Measurements from ENCODE around the gene STX19.

DNA sequence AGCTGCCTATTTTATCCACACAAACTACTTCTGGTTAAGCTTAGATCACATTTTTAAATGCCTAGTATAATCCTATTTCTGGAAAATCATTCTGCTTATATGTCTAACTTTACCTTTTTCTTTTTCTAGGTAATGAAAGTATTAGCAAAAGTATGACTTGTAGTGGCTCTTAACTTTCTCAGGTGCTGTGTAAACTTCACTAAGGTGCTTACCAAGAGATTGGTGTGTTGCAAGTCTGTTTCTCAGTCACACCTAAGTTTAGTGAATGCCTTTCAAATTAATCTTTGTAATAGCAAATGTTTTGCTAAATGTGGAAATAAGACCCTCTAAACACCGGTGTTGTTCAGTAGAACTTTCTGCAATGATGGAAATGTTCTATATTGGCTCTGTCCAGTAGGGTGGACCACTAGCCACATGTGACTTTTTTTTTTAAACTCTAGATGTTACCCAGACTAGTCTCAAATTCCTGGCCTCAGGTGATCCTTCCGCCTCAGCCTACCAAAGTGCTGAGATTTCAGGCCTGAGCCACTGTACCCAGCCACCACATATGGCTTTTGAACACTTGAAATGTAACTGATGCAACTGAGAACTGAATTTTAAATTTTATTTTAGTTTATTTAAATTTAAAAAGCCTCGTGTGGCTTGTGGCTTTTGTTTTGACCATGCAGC, 26.4 kb downstream of the STX19 start:
- TF ChIP-seq, protein P1, sequence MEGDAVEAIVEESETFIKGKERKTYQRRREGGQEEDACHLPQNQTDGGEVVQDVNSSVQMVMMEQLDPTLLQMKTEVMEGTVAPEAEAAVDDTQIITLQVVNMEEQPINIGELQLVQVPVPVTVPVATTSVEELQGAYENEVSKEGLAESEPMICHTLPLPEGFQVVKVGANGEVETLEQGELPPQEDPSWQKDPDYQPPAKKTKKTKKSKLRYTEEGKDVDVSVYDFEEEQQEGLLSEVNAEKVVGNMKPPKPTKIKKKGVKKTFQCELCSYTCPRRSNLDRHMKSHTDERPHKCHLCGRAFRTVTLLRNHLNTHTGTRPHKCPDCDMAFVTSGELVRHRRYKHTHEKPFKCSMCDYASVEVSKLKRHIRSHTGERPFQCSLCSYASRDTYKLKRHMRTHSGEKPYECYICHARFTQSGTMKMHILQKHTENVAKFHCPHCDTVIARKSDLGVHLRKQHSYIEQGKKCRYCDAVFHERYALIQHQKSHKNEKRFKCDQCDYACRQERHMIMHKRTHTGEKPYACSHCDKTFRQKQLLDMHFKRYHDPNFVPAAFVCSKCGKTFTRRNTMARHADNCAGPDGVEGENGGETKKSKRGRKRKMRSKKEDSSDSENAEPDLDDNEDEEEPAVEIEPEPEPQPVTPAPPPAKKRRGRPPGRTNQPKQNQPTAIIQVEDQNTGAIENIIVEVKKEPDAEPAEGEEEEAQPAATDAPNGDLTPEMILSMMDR (IDR thresholded peaks at IDR 0.05 in 8 of 11, conservative IDR thresholded peaks at IDR 0.05 in 3 of 11) = no peak
- no peak for TF ChIP-seq POLR2A (IDR thresholded peaks at IDR 0.05)

All from spleen (tissue), 7 donors.